SK-N-SH treated with all-trans-retinoic acid at 6 μM for 48 hours (cell line): Measurements from ENCODE around the gene TAF5L.

Source experiments
- ATAC-seq: fragments of 200-7000 bp; cut with Tn5 transposase; 3 replicates; pipeline ENCODE4 v1.9.1; 2020; ENCODE audit warnings: mild to moderate bottlenecking, moderate library complexity
- BACH2 ChIP-seq: fragments of 250-450 bp; sonication (Bioruptor Pico); IDR thresholded peaks from 2 replicates; pipeline ENCODE4 v1.9.0; 2021; ENCODE audit warnings: mild to moderate bottlenecking, borderline replicate concordance
- CSDC2 ChIP-seq: fragments of 250-450 bp; sonication (Bioruptor Pico); IDR thresholded peaks from 2 replicates; pipeline ENCODE4 v1.5.0; 2020; ENCODE audit warnings: mild to moderate bottlenecking, moderate library complexity
- ESRRG ChIP-seq: fragments of 250-450 bp; sonication (Bioruptor Pico); IDR thresholded peaks from 2 replicates; pipeline ENCODE4 v1.6.1; 2021; ENCODE audit warnings: mild to moderate bottlenecking
- GLIS3 ChIP-seq: fragments of 250-450 bp; sonication (Bioruptor Pico); IDR thresholded peaks from 2 replicates; pipeline ENCODE4 v1.5.0; 2020; ENCODE audit warnings: mild to moderate bottlenecking, moderate library complexity
- ISL1 ChIP-seq: fragments of 250-450 bp; sonication (Bioruptor Pico); IDR thresholded peaks from 2 replicates; pipeline ENCODE4 v2.1.2; 2022; ENCODE audit warnings: mild to moderate bottlenecking, moderate library complexity
- OSR1 ChIP-seq: fragments of 250-450 bp; sonication (Bioruptor Pico); IDR thresholded peaks from 2 replicates; pipeline ENCODE4 v1.8.0; 2022; ENCODE audit warnings: moderate library complexity, mild to moderate bottlenecking, inconsistent platforms
- PPARA ChIP-seq: fragments of 250-450 bp; sonication (Bioruptor Pico); IDR thresholded peaks from 2 replicates; pipeline ENCODE4 v1.5.0; 2020; ENCODE audit warnings: mild to moderate bottlenecking, borderline replicate concordance
- RARB ChIP-seq: fragments of 250-450 bp; sonication (Bioruptor Pico); IDR thresholded peaks from 2 replicates; pipeline ENCODE4 v1.8.0; 2021; ENCODE audit warnings: mild to moderate bottlenecking, moderate library complexity
- TCF4 ChIP-seq: fragments of 250-450 bp; sonication (Bioruptor Pico); IDR thresholded peaks from 2 replicates; pipeline ENCODE4 v1.8.0; 2021; ENCODE audit warnings: mild to moderate bottlenecking, moderate library complexity, borderline replicate concordance
- TOX ChIP-seq: fragments of 250-450 bp; sonication (Bioruptor Pico); IDR thresholded peaks from 2 replicates; pipeline ENCODE4 v1.8.0; 2021; ENCODE audit warnings: mild to moderate bottlenecking, moderate library complexity, borderline replicate concordance
- ZC3H10 ChIP-seq: fragments of 250-450 bp; sonication (Bioruptor Pico); IDR thresholded peaks from 2 replicates; pipeline ENCODE4 v1.5.1; 2021; ENCODE audit warnings: mild to moderate bottlenecking, moderate library complexity
- ZFP3 ChIP-seq: fragments of 250-450 bp; sonication (Bioruptor Pico); IDR thresholded peaks from 2 replicates; pipeline ENCODE4 v1.5.0; 2020; ENCODE audit warnings: mild to moderate bottlenecking, moderate library complexity
- ZFP30 ChIP-seq: fragments of 450-650 bp; formaldehyde crosslinking; IDR thresholded peaks from 2 replicates; pipeline ENCODE4 v1.5.0; 2022; ENCODE audit warnings: mild to moderate bottlenecking, moderate library complexity
- ZNF565 ChIP-seq: fragments of 450-650 bp; formaldehyde crosslinking; conservative IDR thresholded peaks from 2 replicates; pipeline ENCODE4 v1.5.0; 2020; ENCODE audit warnings: low read depth, mild to moderate bottlenecking, moderate library complexity
- ZNF70 ChIP-seq: fragments of 450-650 bp; formaldehyde crosslinking; IDR thresholded peaks from 2 replicates; pipeline ENCODE4 v1.5.0; 2020; ENCODE audit warnings: mild to moderate bottlenecking, moderate library complexity
- ZNF8 ChIP-seq: fragments of 450-650 bp; formaldehyde crosslinking; IDR thresholded peaks from 2 replicates; pipeline ENCODE4 v1.5.0; 2020; ENCODE audit warnings: mild to moderate bottlenecking, moderate library complexity
- TF ChIP-seq, protein P1 (sequence below): fragments of 250-450 bp; sonication (Bioruptor Pico); IDR thresholded peaks from 2 replicates; pipeline ENCODE4 v1.5.1; 2020; ENCODE audit warnings: low read depth, mild to moderate bottlenecking, moderate library complexity
- TF ChIP-seq, protein P2 (sequence below): fragments of 250-450 bp; sonication (Bioruptor Pico); IDR thresholded peaks from 2 replicates; pipeline ENCODE4 v1.8.0; 2020; ENCODE audit warnings: mild to moderate bottlenecking, moderate library complexity, borderline replicate concordance
- TF ChIP-seq, protein P3 (sequence below): fragments of 250-450 bp; sonication (Bioruptor Pico); IDR thresholded peaks from 2 replicates; pipeline ENCODE4 v1.5.1; 2021; ENCODE audit warnings: mild to moderate bottlenecking, moderate library complexity
- TF ChIP-seq, protein P4 (sequence below): fragments of 250-450 bp; sonication (Bioruptor Pico); IDR thresholded peaks from 2 replicates; pipeline ENCODE4 v1.5.0; 2020; ENCODE audit warnings: mild to moderate bottlenecking, moderate library complexity

The TAF5L gene

DNA sequence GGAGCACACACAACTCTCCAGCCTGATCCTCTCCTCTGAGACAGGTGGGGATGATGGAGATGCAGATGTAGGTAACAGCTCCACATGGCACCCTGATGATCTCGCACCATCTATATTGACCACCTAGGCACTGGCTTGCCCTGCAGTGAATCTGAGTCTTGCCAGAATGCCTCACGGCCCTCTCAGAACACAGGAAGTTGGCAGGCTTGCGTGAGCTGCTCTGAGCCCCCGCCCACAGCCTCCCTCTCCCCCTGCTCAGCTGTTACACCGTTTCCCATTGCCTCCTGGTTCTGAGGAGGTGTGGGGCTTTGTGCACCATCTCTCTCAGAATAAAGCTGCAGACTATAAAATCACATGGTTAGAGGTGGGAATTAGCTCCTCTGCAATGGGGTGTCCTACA, 48.1 kb upstream of the TAF5L start (continued):
- TF ChIP-seq ZFP3 (CRISPR knock-in tag) (no peak), TCF4 (CRISPR knock-in tag) (no peak), ZFP30 (CRISPR knock-in tag) (no peak), ZNF70 (no peak)
- TF ChIP-seq, protein P1, sequence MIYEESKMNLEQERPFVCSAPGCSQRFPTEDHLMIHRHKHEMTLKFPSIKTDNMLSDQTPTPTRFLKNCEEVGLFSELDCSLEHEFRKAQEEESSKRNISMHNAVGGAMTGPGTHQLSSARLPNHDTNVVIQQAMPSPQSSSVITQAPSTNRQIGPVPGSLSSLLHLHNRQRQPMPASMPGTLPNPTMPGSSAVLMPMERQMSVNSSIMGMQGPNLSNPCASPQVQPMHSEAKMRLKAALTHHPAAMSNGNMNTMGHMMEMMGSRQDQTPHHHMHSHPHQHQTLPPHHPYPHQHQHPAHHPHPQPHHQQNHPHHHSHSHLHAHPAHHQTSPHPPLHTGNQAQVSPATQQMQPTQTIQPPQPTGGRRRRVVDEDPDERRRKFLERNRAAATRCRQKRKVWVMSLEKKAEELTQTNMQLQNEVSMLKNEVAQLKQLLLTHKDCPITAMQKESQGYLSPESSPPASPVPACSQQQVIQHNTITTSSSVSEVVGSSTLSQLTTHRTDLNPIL (CRISPR knock-in tag): no peak

DNA sequence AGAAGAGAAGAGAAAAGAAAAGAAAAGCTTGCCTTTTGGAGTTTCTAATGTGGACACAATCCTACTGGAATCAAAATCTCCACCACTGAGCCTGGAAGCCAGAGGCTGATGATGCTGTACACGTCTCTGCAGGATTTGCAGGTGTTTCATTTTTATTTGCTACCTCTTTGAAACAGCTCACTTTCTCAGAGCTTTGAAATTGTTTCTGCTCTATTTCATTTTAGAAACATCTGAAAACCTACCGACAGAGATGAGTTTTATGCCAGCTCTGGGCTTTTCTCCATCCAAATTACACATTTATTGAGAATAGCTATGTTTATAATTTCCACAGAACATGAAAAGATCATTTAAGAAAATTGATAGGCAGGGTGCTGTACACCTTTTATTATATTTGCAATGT, 46.3 kb upstream of the TAF5L start:
- no peak for ATAC-seq
- TF ChIP-seq, protein P2, sequence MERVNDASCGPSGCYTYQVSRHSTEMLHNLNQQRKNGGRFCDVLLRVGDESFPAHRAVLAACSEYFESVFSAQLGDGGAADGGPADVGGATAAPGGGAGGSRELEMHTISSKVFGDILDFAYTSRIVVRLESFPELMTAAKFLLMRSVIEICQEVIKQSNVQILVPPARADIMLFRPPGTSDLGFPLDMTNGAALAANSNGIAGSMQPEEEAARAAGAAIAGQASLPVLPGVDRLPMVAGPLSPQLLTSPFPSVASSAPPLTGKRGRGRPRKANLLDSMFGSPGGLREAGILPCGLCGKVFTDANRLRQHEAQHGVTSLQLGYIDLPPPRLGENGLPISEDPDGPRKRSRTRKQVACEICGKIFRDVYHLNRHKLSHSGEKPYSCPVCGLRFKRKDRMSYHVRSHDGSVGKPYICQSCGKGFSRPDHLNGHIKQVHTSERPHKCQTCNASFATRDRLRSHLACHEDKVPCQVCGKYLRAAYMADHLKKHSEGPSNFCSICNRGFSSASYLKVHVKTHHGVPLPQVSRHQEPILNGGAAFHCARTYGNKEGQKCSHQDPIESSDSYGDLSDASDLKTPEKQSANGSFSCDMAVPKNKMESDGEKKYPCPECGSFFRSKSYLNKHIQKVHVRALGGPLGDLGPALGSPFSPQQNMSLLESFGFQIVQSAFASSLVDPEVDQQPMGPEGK (CRISPR knock-in tag): no peak
- TF ChIP-seq, protein P3, sequence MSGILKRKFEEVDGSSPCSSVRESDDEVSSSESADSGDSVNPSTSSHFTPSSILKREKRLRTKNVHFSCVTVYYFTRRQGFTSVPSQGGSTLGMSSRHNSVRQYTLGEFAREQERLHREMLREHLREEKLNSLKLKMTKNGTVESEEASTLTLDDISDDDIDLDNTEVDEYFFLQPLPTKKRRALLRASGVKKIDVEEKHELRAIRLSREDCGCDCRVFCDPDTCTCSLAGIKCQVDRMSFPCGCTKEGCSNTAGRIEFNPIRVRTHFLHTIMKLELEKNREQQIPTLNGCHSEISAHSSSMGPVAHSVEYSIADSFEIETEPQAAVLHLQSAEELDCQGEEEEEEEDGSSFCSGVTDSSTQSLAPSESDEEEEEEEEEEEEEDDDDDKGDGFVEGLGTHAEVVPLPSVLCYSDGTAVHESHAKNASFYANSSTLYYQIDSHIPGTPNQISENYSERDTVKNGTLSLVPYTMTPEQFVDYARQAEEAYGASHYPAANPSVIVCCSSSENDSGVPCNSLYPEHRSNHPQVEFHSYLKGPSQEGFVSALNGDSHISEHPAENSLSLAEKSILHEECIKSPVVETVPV (CRISPR knock-in tag): no peak
- TF ChIP-seq, all 23 proteins: peak for 0

DNA sequence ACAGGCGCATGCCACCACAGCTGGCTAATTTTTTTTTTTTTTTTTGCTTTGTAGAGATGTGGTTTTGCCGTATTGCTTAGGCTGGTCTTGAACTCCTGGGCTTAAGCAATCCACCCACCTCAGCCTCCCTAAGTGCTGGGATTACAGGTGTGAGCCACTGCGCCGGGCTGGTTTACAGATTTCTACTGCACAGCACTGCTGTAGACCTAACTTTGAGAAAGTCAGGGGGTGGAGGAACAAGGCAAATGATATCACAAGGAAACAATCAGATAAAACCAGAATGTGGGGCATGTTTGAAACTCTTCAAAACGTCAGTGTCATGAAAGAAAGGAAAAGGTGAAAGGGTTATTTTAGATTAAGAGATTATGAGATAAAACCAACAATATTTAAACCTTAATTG, 45.4 kb upstream of the TAF5L start:
- TF ChIP-seq RARB (CRISPR knock-in tag): no peak
- no peak for TF ChIP-seq PPARA (CRISPR knock-in tag)
- TF ChIP-seq ZC3H10 (CRISPR knock-in tag): no peak
- no peak for TF ChIP-seq ISL1 (CRISPR knock-in tag)
- TF ChIP-seq BACH2: no peak
- ATAC-seq: no peak

DNA sequence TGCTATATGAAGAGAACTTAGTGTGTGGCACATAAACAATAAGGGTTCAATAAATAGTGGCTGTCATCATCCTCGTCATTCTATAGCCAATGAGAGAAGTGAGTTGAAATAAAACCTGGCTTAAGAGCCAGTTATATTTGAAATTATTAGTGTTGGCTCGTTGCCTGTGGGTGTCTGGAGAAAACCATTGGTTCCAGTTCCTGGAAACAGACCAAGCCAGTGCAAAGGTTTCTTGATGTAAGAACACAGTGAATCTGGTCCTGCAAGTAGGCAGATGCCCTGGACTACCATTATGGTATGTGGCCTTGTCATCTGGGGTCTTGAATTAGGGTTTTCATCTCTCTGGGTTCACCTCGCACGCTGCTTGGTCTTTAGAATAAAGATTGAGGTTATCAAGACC, 43.4 kb upstream of the TAF5L start:
- TF ChIP-seq, protein P4, sequence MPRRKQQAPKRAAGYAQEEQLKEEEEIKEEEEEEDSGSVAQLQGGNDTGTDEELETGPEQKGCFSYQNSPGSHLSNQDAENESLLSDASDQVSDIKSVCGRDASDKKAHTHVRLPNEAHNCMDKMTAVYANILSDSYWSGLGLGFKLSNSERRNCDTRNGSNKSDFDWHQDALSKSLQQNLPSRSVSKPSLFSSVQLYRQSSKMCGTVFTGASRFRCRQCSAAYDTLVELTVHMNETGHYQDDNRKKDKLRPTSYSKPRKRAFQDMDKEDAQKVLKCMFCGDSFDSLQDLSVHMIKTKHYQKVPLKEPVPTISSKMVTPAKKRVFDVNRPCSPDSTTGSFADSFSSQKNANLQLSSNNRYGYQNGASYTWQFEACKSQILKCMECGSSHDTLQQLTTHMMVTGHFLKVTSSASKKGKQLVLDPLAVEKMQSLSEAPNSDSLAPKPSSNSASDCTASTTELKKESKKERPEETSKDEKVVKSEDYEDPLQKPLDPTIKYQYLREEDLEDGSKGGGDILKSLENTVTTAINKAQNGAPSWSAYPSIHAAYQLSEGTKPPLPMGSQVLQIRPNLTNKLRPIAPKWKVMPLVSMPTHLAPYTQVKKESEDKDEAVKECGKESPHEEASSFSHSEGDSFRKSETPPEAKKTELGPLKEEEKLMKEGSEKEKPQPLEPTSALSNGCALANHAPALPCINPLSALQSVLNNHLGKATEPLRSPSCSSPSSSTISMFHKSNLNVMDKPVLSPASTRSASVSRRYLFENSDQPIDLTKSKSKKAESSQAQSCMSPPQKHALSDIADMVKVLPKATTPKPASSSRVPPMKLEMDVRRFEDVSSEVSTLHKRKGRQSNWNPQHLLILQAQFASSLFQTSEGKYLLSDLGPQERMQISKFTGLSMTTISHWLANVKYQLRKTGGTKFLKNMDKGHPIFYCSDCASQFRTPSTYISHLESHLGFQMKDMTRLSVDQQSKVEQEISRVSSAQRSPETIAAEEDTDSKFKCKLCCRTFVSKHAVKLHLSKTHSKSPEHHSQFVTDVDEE (CRISPR knock-in tag): no peak
- TF ChIP-seq ZFP3 (CRISPR knock-in tag): no peak
- TF ChIP-seq, protein P1 (CRISPR knock-in tag): no peak
- TF ChIP-seq, protein P2 (CRISPR knock-in tag): no peak
- no peak for TF ChIP-seq GLIS3 (CRISPR knock-in tag)
- TF ChIP-seq TCF4 (CRISPR knock-in tag): no peak
- TF ChIP-seq ZNF8 (CRISPR knock-in tag): no peak
- no peak for TF ChIP-seq RARB (CRISPR knock-in tag)
- TF ChIP-seq ISL1 (CRISPR knock-in tag): no peak
- TF ChIP-seq BACH2: no peak
- TF ChIP-seq PPARA (CRISPR knock-in tag): no peak
- TF ChIP-seq, protein P3 (CRISPR knock-in tag): no peak
- no peak for TF ChIP-seq OSR1 (CRISPR knock-in tag)
- TF ChIP-seq ESRRG (CRISPR knock-in tag): no peak
- no peak for TF ChIP-seq ZNF565 (CRISPR knock-in tag)
- TF ChIP-seq TOX (CRISPR knock-in tag): no peak
- TF ChIP-seq ZC3H10 (CRISPR knock-in tag): no peak
- no peak for TF ChIP-seq CSDC2 (CRISPR knock-in tag)
- ATAC-seq: no peak
